ENCODE measurements around the gene THSD4.

THSD4 gene

DNA sequence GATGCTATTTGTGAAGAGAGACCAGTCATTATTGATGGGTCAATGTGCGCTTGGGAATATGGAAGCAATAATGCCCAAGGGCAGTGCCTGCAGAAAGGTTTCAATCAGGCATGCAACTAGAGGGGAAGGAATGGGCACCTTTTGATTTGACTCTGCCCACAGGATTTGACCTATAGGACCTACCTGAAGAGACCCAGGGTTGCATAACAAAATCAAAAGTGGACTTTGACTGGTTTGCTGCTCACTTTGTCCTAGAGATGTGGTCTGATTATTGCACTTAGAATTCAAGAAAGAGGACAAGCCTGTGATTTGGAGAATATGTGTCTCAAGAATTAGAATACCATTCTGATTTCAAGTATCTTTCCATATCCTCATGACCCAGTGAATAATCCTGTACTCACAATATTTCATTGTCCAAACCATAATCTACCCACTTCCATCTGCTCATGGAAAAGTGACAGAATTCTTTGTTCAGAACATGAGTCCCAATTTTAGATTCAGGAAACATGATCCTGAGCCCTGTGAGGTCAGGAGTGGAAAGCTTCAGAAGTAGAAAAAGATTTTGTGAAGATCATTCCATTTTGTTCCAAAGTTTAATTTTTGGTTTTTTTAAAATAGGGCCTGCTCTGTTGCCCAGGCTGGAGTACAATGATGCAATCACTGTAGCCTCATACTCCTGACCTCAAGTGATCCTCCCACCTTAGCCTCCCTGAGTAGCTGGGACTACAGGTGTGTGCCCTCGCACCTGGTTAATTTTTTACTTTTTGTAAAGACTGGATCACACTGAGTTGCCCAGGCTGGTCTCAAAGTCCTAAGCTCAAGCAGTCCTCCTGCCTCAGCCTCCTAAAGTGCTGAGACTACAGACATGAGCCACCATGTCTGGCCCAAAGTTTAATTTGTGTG lies 543.8 kb downstream of the THSD4 start:
- no peak for DNase-seq (ENCODE audit: extremely low read depth, low read depth)
- TF ChIP-seq, protein P1, sequence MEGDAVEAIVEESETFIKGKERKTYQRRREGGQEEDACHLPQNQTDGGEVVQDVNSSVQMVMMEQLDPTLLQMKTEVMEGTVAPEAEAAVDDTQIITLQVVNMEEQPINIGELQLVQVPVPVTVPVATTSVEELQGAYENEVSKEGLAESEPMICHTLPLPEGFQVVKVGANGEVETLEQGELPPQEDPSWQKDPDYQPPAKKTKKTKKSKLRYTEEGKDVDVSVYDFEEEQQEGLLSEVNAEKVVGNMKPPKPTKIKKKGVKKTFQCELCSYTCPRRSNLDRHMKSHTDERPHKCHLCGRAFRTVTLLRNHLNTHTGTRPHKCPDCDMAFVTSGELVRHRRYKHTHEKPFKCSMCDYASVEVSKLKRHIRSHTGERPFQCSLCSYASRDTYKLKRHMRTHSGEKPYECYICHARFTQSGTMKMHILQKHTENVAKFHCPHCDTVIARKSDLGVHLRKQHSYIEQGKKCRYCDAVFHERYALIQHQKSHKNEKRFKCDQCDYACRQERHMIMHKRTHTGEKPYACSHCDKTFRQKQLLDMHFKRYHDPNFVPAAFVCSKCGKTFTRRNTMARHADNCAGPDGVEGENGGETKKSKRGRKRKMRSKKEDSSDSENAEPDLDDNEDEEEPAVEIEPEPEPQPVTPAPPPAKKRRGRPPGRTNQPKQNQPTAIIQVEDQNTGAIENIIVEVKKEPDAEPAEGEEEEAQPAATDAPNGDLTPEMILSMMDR (IDR thresholded peaks at IDR 0.05; ENCODE audit: low read depth, low read length, missing control alignments): no peak
- H3K4me3 ChIP-seq (replicated peaks; ENCODE audit: low read depth, low read length): no peak overlapping the region

DNA sequence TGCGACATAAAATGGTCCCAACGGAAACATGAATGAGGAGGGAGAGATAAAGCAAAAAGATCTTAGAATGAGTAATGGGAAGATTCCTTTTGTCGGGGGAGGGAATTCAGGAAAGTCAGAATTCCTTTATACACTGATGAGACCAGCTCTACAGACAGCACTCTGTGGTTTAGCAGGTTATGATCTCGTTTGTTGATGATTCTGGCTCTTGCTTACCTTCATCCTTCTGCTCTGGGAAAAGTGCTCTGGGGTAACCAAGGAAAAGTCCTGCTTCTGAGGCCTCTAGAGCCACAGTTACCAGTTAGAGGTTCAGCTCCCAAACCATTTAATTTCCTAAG lies 544.4 kb downstream of the THSD4 start:
- no peak for DNase-seq (ENCODE audit: extremely low read depth, low read depth)
- no peak overlapping the region for H3K4me3 ChIP-seq (replicated peaks; ENCODE audit: low read depth, low read length)
- TF ChIP-seq, protein P1 (IDR thresholded peaks at IDR 0.05; ENCODE audit: low read depth, low read length, missing control alignments): no peak

DNA sequence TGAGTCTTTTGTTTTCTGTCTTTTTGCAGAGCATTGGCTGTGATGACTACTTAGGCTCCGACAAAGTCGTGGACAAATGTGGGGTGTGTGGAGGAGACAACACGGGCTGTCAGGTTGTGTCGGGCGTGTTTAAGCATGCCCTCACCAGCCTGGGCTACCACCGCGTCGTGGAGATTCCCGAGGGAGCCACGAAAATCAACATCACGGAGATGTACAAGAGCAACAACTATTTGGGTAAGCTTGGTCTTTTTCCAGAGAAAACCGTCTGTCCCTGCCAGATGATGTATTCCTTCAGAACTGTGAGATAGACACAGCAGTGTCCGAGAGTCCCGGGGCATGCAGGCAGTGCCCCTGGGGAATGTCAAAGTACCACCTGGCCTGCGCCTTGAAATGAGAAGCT lies 545.2 kb downstream of the THSD4 start:
- DNase-seq (ENCODE audit: extremely low read depth, low read depth): no peak
- no peak overlapping the region for H3K4me3 ChIP-seq (replicated peaks; ENCODE audit: low read depth, low read length)
- TF ChIP-seq, protein P1 (IDR thresholded peaks at IDR 0.05; ENCODE audit: low read depth, low read length, missing control alignments): no peak

DNA sequence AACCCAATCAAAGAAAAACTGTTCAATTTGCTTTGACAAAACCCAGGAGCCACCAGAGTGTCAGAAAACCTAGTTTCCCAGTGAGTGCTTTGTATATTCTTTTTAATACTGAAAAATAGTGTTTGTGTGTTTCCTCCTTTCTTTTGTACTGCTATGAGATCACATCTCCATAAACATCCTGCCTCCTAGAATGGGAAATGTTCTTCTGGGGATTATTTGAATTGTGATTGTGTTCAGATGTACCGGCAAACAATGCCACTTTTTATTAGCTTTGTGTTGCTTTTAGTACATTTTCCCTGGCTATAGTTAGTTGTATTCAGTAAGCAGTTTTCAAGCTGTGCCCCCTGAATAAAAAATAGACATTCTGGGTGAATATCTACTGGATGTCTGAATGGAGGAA lies 547.0 kb downstream of the THSD4 start:
- TF ChIP-seq, protein P1 (IDR thresholded peaks at IDR 0.05; ENCODE audit: low read depth, low read length, missing control alignments): no peak
- no peak for DNase-seq (ENCODE audit: extremely low read depth, low read depth)
- no peak overlapping the region for H3K4me3 ChIP-seq (replicated peaks; ENCODE audit: low read depth, low read length)

DNA sequence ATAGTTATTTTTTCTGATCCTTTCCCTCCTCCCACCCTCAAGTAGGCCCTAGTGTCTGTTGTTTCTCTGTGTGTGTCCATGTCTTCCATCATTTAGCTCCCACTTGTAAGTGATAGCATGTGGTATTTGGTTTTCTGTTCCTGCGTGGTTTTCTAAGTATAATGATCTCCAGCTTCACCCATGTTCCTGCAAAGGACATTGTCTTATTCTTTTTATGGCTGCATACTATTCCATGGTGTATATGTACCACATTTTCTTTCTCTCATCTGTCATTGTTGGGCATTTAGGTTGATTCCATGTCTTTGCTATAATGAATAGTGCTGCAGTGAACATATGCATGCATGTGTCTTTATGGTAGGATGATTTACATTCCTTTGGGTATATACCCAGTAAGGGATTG lies 549.4 kb downstream of the THSD4 start:
- TF ChIP-seq, protein P1 (IDR thresholded peaks at IDR 0.05; ENCODE audit: low read depth, low read length, missing control alignments): no peak
- H3K4me3 ChIP-seq (replicated peaks; ENCODE audit: low read depth, low read length): no peak overlapping the region
- no peak for DNase-seq (ENCODE audit: extremely low read depth, low read depth)

DNA sequence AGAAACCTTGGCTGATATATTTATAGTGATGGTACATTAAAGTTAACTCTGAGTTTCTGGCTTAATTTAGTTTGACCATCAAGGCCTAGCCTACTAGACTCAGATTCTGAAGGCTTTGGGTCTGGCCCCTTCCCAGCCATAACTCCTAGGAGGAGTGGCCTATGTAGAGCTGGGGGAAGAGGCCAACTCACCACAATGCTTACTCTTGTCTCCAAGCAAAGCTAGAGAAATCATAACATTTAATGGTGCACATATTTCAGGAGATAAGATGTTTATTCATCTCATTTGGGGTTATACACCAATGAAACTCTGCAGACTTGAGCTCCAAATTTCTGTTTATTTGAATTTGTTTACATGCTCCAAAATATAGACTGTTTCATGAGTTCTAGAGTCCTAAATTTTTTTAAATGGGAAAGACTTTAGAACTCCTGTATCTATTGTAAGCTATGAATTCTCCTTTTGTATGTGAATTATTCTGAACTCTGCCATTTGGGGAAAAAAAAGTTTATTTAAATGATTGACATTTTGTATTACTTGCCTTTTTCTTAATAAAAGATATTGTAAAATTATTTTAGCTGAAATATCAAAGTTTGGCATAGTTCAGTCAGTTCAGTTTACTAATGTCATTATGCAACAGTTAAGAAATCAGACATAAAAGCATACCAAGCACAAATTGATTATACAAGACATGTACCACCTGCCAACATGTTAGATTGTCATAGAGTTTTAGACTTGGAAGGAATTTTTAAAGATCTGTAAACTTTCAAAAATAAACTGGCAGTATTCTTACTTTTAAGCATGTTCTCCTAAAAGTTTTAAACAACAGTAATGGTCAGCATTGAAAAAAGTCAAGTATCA lies 551.7 kb downstream of the THSD4 start:
- H3K4me3 ChIP-seq (replicated peaks; ENCODE audit: low read depth, low read length): no peak overlapping the region
- TF ChIP-seq, protein P1 (IDR thresholded peaks at IDR 0.05; ENCODE audit: low read depth, low read length, missing control alignments): no peak
- no peak for DNase-seq (ENCODE audit: extremely low read depth, low read depth)
